Upper lobe of left lung (tissue), 4 donors: ENCODE results near the gene CNOT8.

Experiments
- CTCF ChIP-seq, 6 experiments: fragments of 450-650 bp in 4 of 6; fragments of 200-600 bp in 2 of 6; sonication (generic) in 2 of 6; IDR thresholded peaks; one replicate each; pipeline ENCODE4 v1.5.1; 2016 to 2019; ENCODE audit warnings: antibody characterized with exemption in 6 of 6
- EP300 ChIP-seq, 4 donors: sonication (generic); formaldehyde crosslinking; IDR thresholded peaks; one replicate each; pipeline ENCODE4 v1.5.1; 2017; ENCODE audit warnings: antibody characterized with exemption in 4 of 4, control low read depth in 2 of 4
- POLR2A ChIP-seq, 4 donors: fragments of 450-650 bp; IDR thresholded peaks; one replicate each; pipeline ENCODE4 v1.5.1; 2016 to 2017; ENCODE audit warnings: antibody characterized with exemption in 4 of 4, mild to moderate bottlenecking in 2 of 4
- POLR2AphosphoS5 ChIP-seq, 2 donors: sonication (generic); formaldehyde crosslinking; IDR thresholded peaks; one replicate each; pipeline ENCODE4 v1.5.1; 2017; ENCODE audit warnings: antibody characterized with exemption in 2 of 2

- TF ChIP-seq POLR2A (IDR thresholded peaks at IDR 0.05) (no peak), CTCF (IDR thresholded peaks at IDR 0.05) (no peak), POLR2AphosphoS5 (IDR thresholded peaks at IDR 0.05) (no peak), EP300 (IDR thresholded peaks at IDR 0.05) (no peak)
These were observed 17.2 kb upstream of the CNOT8 start for GRCh38 chr5:154841273-154841661.
